Measurements from ENCODE around the gene TREML4. TPM values are rescaled to one million over a fixed set of nuclear protein-coding genes. Genes with fewer than 3 reads are reported as not detected.
A peak's percentile ranks its signal among the peaks of the same experiment; 100 is the strongest.

Gene TREML4
- total RNA-seq, 2 experiments from 2014 or later = not detected

- ChIA-PET POLR2A (interaction anchor here (1.1 kb wide), 2 partner anchors 9 to 14 kb away, joined by 3 to 5 read pairs; no protein-coding TSS in a partner anchor), CTCF (interaction anchor here (1.2 to 2.9 kb wide), 8 partner anchors 9 to 122 kb away, joined by 3 to 13 read pairs (median 4); no protein-coding TSS in a partner anchor)
- no peak overlapping the region for H3K27ac Mint-ChIP-seq
- H3K36me3 Mint-ChIP-seq (ENCODE audit: low read depth) = peaks cover 3% of the 10 kb centered on the region
- TF ChIP-seq CTCF (IDR thresholded peaks at IDR 0.05) = no peak
- H3K9me3 Mint-ChIP-seq = no peaks in the 10 kb centered on the region
- intact Hi-C loops (cut with micrococcal nuclease) = no loop called here
- no peaks in the 10 kb centered on the region for H3K27me3 Mint-ChIP-seq
- no peak for ATAC-seq
- DNase-seq = no peak
- H3K4me3 Mint-ChIP-seq = no peak overlapping the region
- peaks cover 51% of the 10 kb centered on the region for H3K4me1 Mint-ChIP-seq (ENCODE audit: low read depth)
These were observed 30.9 kb upstream of the TREML4 start for GRCh38 chr6:41197234-41197633.

GRCh38 chr6:41199552-41200246 lies 28.4 kb upstream of the TREML4 start:
- POLR2A ChIA-PET = interaction anchor here (1.6 kb wide), 2 partner anchors 11 to 133 kb away, joined by 6 read pairs; no protein-coding TSS in a partner anchor
- Mint-ChIP-seq H3K9me3 (no peaks in the 10 kb centered on the region), H3K4me1 (ENCODE audit: low read depth) (peaks cover 49% of the 10 kb centered on the region)

GRCh38 chr6:41200296-41200900 lies 27.8 kb upstream of the TREML4 start:
- ChIA-PET POLR2A (interaction anchor here (0.6 to 1.6 kb wide), 4 partner anchors 11 to 1089 kb away, joined by 3 to 6 read pairs (median 4); no protein-coding TSS in a partner anchor), CTCF (interaction anchor here (0.8 to 3.1 kb wide), 6 partner anchors 10 to 161 kb away, joined by 3 to 18 read pairs (median 4); partner anchors contain the start of gene UNC5CL)
- no peak for TF ChIP-seq CTCF (IDR thresholded peaks at IDR 0.05)
- H3K4me3 Mint-ChIP-seq = peak overlapping the region; percentile 74
- no peaks in the 10 kb centered on the region for H3K9me3 Mint-ChIP-seq
- intact Hi-C loops (cut with micrococcal nuclease) = no loop called here
- peak; percentile 73 for DNase-seq
- H3K36me3 Mint-ChIP-seq (ENCODE audit: low read depth) = no peaks in the 10 kb centered on the region
- peak; percentile 52 for ATAC-seq
- H3K4me1 Mint-ChIP-seq (ENCODE audit: low read depth) = peaks cover 49% of the 10 kb centered on the region
- no peaks in the 10 kb centered on the region for H3K27me3 Mint-ChIP-seq
- peak overlapping the region; percentile 95 for H3K27ac Mint-ChIP-seq

More at GRCh38 chr6:41199552-41200246, 28.4 kb upstream of the TREML4 start:
- Mint-ChIP-seq H3K27me3 (no peaks in the 10 kb centered on the region), H3K27ac (peak overlapping the region; percentile 95), H3K4me3 (peak overlapping the region; percentile 74), H3K36me3 (ENCODE audit: low read depth) (no peaks in the 10 kb centered on the region)
- ATAC-seq = peak; percentile 65
- intact Hi-C loops (cut with micrococcal nuclease) = no loop called here
- peak; percentile 54 for DNase-seq
- TF ChIP-seq CTCF (IDR thresholded peaks at IDR 0.05) = no peak
- CTCF ChIA-PET = interaction anchor here (0.8 to 3.1 kb wide), 3 partner anchors 9 to 19 kb away, joined by 3 to 18 read pairs (median 5); no protein-coding TSS in a partner anchor

- Mint-ChIP-seq H3K36me3 (ENCODE audit: low read depth) (no peaks in the 10 kb centered on the region), H3K9me3 (no peaks in the 10 kb centered on the region), H3K27ac (peak within 1 kb of the TSS; percentile 95), H3K4me3 (peak within 1 kb of the TSS; percentile 74), H3K27me3 (no peaks in the 10 kb centered on the region), H3K4me1 (ENCODE audit: low read depth) (peaks cover 46% of the 10 kb centered on the region)
- peak; percentile 62 for DNase-seq
- intact Hi-C loops (cut with micrococcal nuclease) = no loop called here
- ChIA-PET POLR2A (interaction anchor here (0.6 to 1.6 kb wide), 4 partner anchors 12 to 1089 kb away, joined by 3 to 6 read pairs (median 4); no protein-coding TSS in a partner anchor), CTCF (interaction anchor here (0.8 to 3.1 kb wide), 7 partner anchors 10 to 162 kb away, joined by 3 to 18 read pairs (median 4); partner anchors contain the start of gene UNC5CL)
- peak; percentile 32 for ATAC-seq
- no peak for TF ChIP-seq CTCF (IDR thresholded peaks at IDR 0.05)
These were observed 27.0 kb upstream of the TREML4 start, which contains the start of gene TREML2 for GRCh38 chr6:41200901-41201763. Gene TREML2 (minus strand): TSS chr6:41201149. CDS start chr6:41201008, 141 bp downstream.

Measured in activated CD8-positive, alpha-beta T cell treated with anti-CD3 and anti-CD28 coated beads for 36 hours (primary cell).